Duodenal mucosa (tissue), 2 donors: ENCODE measurements around the gene ANO1.

Experiments used
- H3K27ac ChIP-seq: one replicate; pipeline ENCODE4 v1.7.0; 2013; ENCODE audit warnings: low read depth, low read length
- H3K27me3 ChIP-seq, 2 donors: one replicate each; pipeline ENCODE4 v1.7.0; 2013; ENCODE audit warnings: low read length in 2 of 2, control low read depth in 1 of 2; ENCODE audit not compliant: insufficient read depth in 2 of 2, control insufficient read depth in 1 of 2
- H3K36me3 ChIP-seq, 2 donors: one replicate each; pipeline ENCODE4 v1.7.0; 2013; ENCODE audit warnings: low read length in 2 of 2, control low read depth in 1 of 2; ENCODE audit not compliant: insufficient read depth in 2 of 2, control insufficient read depth in 1 of 2
- H3K4me1 ChIP-seq, 2 donors: one replicate each; pipeline ENCODE4 v1.7.0; 2013; ENCODE audit warnings: low read length in 2 of 2, control low read depth in 1 of 2; ENCODE audit not compliant: insufficient read depth in 2 of 2, control insufficient read depth in 1 of 2
- H3K4me3 ChIP-seq, 2 donors: one replicate each; pipeline ENCODE4 v1.7.0; 2013; ENCODE audit warnings: low read length in 2 of 2, low read depth in 1 of 2
- H3K9ac ChIP-seq, 2 donors: one replicate each; pipeline ENCODE4 v1.7.0; 2013; ENCODE audit warnings: low read length in 2 of 2, low read depth in 1 of 2
- H3K9me3 ChIP-seq, 2 donors: one replicate each; pipeline ENCODE4 v1.7.0; 2013; ENCODE audit warnings: low read length in 2 of 2, control low read depth in 1 of 2; ENCODE audit not compliant: control insufficient read depth in 1 of 2

Gene ANO1

GRCh38 chr11:70133771-70134335 is 55.7 kb downstream of the ANO1 start:
- peaks cover 0 to 3% of the 10 kb centered on the region in 2 donors for H3K4me1 ChIP-seq
- no peak overlapping the region for H3K27ac ChIP-seq
- H3K36me3 ChIP-seq, result no peaks in the 10 kb centered on the region
- H3K9ac ChIP-seq, result no peak overlapping the region
- no peak overlapping the region for H3K4me3 ChIP-seq
- H3K27me3 ChIP-seq, result no peaks in the 10 kb centered on the region
- H3K9me3 ChIP-seq, result no peaks in the 10 kb centered on the region

- H3K4me1 ChIP-seq, result peaks cover 0 to 4% of the 10 kb centered on the region in 2 donors
- no peak overlapping the region for H3K9ac ChIP-seq
- H3K27ac ChIP-seq, result no peak overlapping the region
- no peak overlapping the region for H3K4me3 ChIP-seq
- no peaks in the 10 kb centered on the region for H3K27me3 ChIP-seq
- H3K36me3 ChIP-seq, result no peaks in the 10 kb centered on the region
- H3K9me3 ChIP-seq, result no peaks in the 10 kb centered on the region
Measured at GRCh38 chr11:70134490-70134889, 56.4 kb downstream of the ANO1 start.

- Histone ChIP-seq H3K4me3 (no peak overlapping the region), H3K9me3 (no peaks in the 10 kb centered on the region), H3K36me3 (no peaks in the 10 kb centered on the region), H3K27me3 (no peaks in the 10 kb centered on the region), H3K9ac (no peak overlapping the region), H3K4me1 (peaks cover 0 to 7% of the 10 kb centered on the region in 2 donors), H3K27ac (no peak overlapping the region)
Measured at GRCh38 chr11:70135142-70135541, 57.0 kb downstream of the ANO1 start.

- Histone ChIP-seq H3K9ac (no peak overlapping the region), H3K27me3 (no peaks in the 10 kb centered on the region), H3K4me3 (no peak overlapping the region), H3K9me3 (no peaks in the 10 kb centered on the region), H3K27ac (no peak overlapping the region), H3K36me3 (no peaks in the 10 kb centered on the region), H3K4me1 (peaks cover 0 to 11% of the 10 kb centered on the region in 2 donors)
Measured at GRCh38 chr11:70135625-70136059, 57.5 kb downstream of the ANO1 start.

- Histone ChIP-seq H3K9me3 (no peaks in the 10 kb centered on the region), H3K27me3 (peaks cover 0 to 3% of the 10 kb centered on the region in 2 donors), H3K4me1 (peaks cover 0 to 13% of the 10 kb centered on the region in 2 donors), H3K4me3 (no peak overlapping the region), H3K27ac (no peak overlapping the region), H3K36me3 (no peaks in the 10 kb centered on the region), H3K9ac (no peak overlapping the region)
Measured at GRCh38 chr11:70137383-70137782, 59.3 kb downstream of the ANO1 start.

GRCh38 chr11:70138403-70138802 is 60.3 kb downstream of the ANO1 start:
- Histone ChIP-seq H3K36me3 (no peaks in the 10 kb centered on the region), H3K27ac (no peak overlapping the region), H3K4me3 (no peak overlapping the region), H3K9ac (no peak overlapping the region), H3K4me1 (peaks cover 0 to 13% of the 10 kb centered on the region in 2 donors), H3K27me3 (peaks cover 0 to 3% of the 10 kb centered on the region in 2 donors), H3K9me3 (no peaks in the 10 kb centered on the region)

- Histone ChIP-seq H3K27me3 (peaks cover 0 to 8% of the 10 kb centered on the region in 2 donors), H3K27ac (peak overlapping the region; percentile 26), H3K4me1 (peaks cover 0 to 13% of the 10 kb centered on the region in 2 donors), H3K4me3 (peak overlapping the region in 1 of 2 donors; percentile 7), H3K36me3 (no peaks in the 10 kb centered on the region), H3K9me3 (no peaks in the 10 kb centered on the region), H3K9ac (no peak overlapping the region)
Measured at GRCh38 chr11:70139785-70140410, 61.8 kb downstream of the ANO1 start.

GRCh38 chr11:70140711-70141485 is 62.8 kb downstream of the ANO1 start:
- no peak overlapping the region for H3K4me3 ChIP-seq

GRCh38 chr11:70141486-70142220 is 63.5 kb downstream of the ANO1 start:
- peaks cover 0 to 11% of the 10 kb centered on the region in 2 donors for H3K27me3 ChIP-seq
- no peak overlapping the region for H3K9ac ChIP-seq
- H3K36me3 ChIP-seq, result no peaks in the 10 kb centered on the region
- H3K27ac ChIP-seq, result no peak overlapping the region
- H3K4me1 ChIP-seq, result peaks cover 0 to 10% of the 10 kb centered on the region in 2 donors
- no peak overlapping the region for H3K4me3 ChIP-seq
- H3K9me3 ChIP-seq, result no peaks in the 10 kb centered on the region

More at GRCh38 chr11:70140711-70141485, 62.8 kb downstream of the ANO1 start:
- no peak overlapping the region for H3K27ac ChIP-seq
- no peaks in the 10 kb centered on the region for H3K36me3 ChIP-seq
- no peaks in the 10 kb centered on the region for H3K9me3 ChIP-seq
- H3K4me1 ChIP-seq, result peaks cover 0 to 10% of the 10 kb centered on the region in 2 donors
- H3K9ac ChIP-seq, result no peak overlapping the region
- H3K27me3 ChIP-seq, result peaks cover 0 to 11% of the 10 kb centered on the region in 2 donors
